Endothelial cell of umbilical vein (primary cell): ENCODE measurements around the gene ZBTB7C. TPM values are rescaled to one million over a fixed set of nuclear protein-coding genes. Genes with fewer than 3 reads are reported as not detected.

ENCODE experiments used
- BruUV-seq: library from RNA; stranded (reverse); fragments of 400-500 nt; replicated peaks from 2 replicates; lab custom pipeline; 2021; lab: Mats Ljungman, UMichigan
- CTCF ChIA-PET: fragments of 300-600, 350-600 bp; sonication (Branson Sonifier 250); formaldehyde crosslinking; loops from one replicate; lab custom pipeline; 2021; ENCODE audit warnings: antibody characterized with exemption, inconsistent platforms; lab: Charles Lee
- POLR2A ChIA-PET: fragments of 300-600, 350-600 bp; sonication (Branson Sonifier 250); formaldehyde crosslinking; loops from one replicate; lab custom pipeline; 2021; ENCODE audit warnings: antibody characterized with exemption, inconsistent platforms; lab: Charles Lee
- DNase-seq: peaks from one replicate; pipeline ENCODE4 v3.0.0-alpha.2; 2011; ENCODE audit warnings: low read depth, low spot score
- FAIRE-seq: peaks from 2 replicates; lab custom pipeline; 2011; peaks lifted over from hg19 to GRCh38; lab: Jason Lieb, UNC
- H2AFZ ChIP-seq: 2 replicates; pipeline ENCODE4 v1.6.0; 2012; ENCODE audit warnings: low read depth, low read length, control low read depth, inconsistent platforms
- H3K27ac ChIP-seq: 2 replicates; pipeline ENCODE4 v1.5.1; 2011; ENCODE audit warnings: low read depth, mild to moderate bottlenecking, control low read depth, low read length, moderate library complexity; ENCODE audit not compliant: insufficient read depth
- H3K27me3 ChIP-seq, 2 experiments: 2 replicates each; pipeline versions ENCODE4 v1.6.0 to v1.6.1; 2011; ENCODE audit warnings: low read length in 2 of 2, mixed read lengths in 1 of 2; ENCODE audit not compliant: control insufficient read depth in 2 of 2, insufficient read depth in 2 of 2
- H3K36me3 ChIP-seq, 2 experiments: 2 replicates in 1 of 2; 3 replicates in 1 of 2; pipeline ENCODE4 v1.5.1; 2011; ENCODE audit warnings: low read length in 2 of 2, mild to moderate bottlenecking in 1 of 2, moderate library complexity in 1 of 2; ENCODE audit not compliant: control insufficient read depth in 2 of 2, insufficient read depth in 2 of 2; ENCODE audit errors: extremely low read depth in 1 of 2
- H3K4me1 ChIP-seq: 3 replicates; pipeline ENCODE4 v1.5.1; 2011; ENCODE audit warnings: mild to moderate bottlenecking, low read length; ENCODE audit not compliant: control insufficient read depth, insufficient read depth; ENCODE audit errors: extremely low read depth
- H3K4me2 ChIP-seq: 2 replicates; pipeline ENCODE4 v1.6.1; 2011; ENCODE audit warnings: low read length, control low read depth, mixed read lengths; ENCODE audit not compliant: insufficient read depth
- H3K4me3 ChIP-seq, 3 experiments: fragments of 200-600 bp in 1 of 3; sonication (generic), shearing (Covaris generic) in 1 of 3; replicated peaks in 1 of 3; 2 replicates each; pipeline ENCODE4 v1.5.1; 2011 to 2016; ENCODE audit warnings: control low read depth in 3 of 3, low read length in 3 of 3, mild to moderate bottlenecking in 2 of 3, inconsistent platforms in 1 of 3, low read depth in 1 of 3, moderate library complexity in 1 of 3; ENCODE audit not compliant: insufficient read depth in 1 of 3
- H3K79me2 ChIP-seq: 2 replicates; pipeline ENCODE4 v1.6.0; 2012; ENCODE audit warnings: low read length, inconsistent platforms; ENCODE audit not compliant: control insufficient read depth, insufficient read depth
- H3K9ac ChIP-seq: replicated peaks from 2 replicates; pipeline ENCODE3; 2011; ENCODE audit warnings: low read length, control low read depth; ENCODE audit not compliant: insufficient read depth; ENCODE audit errors: extremely low read depth
- H3K9me1 ChIP-seq: replicated peaks from 3 replicates; pipeline ENCODE4 v1.6.0; 2011; ENCODE audit warnings: mild to moderate bottlenecking, low read length; ENCODE audit not compliant: control insufficient read depth, insufficient read depth; ENCODE audit errors: extremely low read depth
- H3K9me3 ChIP-seq: replicated peaks from 2 replicates; pipeline ENCODE4 v1.5.1; 2012; ENCODE audit warnings: low read length, inconsistent platforms; ENCODE audit not compliant: control insufficient read depth, insufficient read depth
- H4K20me1 ChIP-seq: replicated peaks from 2 replicates; pipeline ENCODE3; 2011; ENCODE audit warnings: mild to moderate bottlenecking, low read length; ENCODE audit not compliant: control insufficient read depth, insufficient read depth; ENCODE audit errors: extremely low read depth
- EZH2 ChIP-seq: IDR thresholded peaks from 2 replicates; pipeline ENCODE4 v1.6.1; 2012; ENCODE audit warnings: borderline replicate concordance, low read depth, mild to moderate bottlenecking, moderate library complexity, low read length, inconsistent platforms; ENCODE audit not compliant: severe bottlenecking
- FOS ChIP-seq: IDR thresholded peaks from 2 replicates; pipeline ENCODE4 v1.6.1; 2011; ENCODE audit warnings: mild to moderate bottlenecking, low read length, moderate library complexity, borderline replicate concordance; ENCODE audit not compliant: insufficient read depth
- GATA2 ChIP-seq: IDR thresholded peaks from 2 replicates; pipeline ENCODE4 v1.7.0; 2011; ENCODE audit warnings: low read depth, mild to moderate bottlenecking, moderate library complexity, mixed read lengths, low read length; ENCODE audit not compliant: insufficient read length, insufficient read depth
- JUN ChIP-seq: IDR thresholded peaks from 2 replicates; pipeline ENCODE4 v1.6.1; 2011; ENCODE audit warnings: borderline replicate concordance, low read depth; ENCODE audit not compliant: insufficient read length, insufficient read depth
- MAX ChIP-seq: IDR thresholded peaks from 2 replicates; pipeline ENCODE4 v1.6.1; 2011; ENCODE audit not compliant: insufficient read depth, insufficient read length
- MYC ChIP-seq: IDR thresholded peaks from one replicate; pipeline ENCODE4 v1.6.1; 2011; ENCODE audit warnings: mild to moderate bottlenecking, low read depth, low read length
- POLR2A ChIP-seq: IDR thresholded peaks from 2 replicates; pipeline ENCODE4 v1.6.1; 2012; ENCODE audit warnings: low read depth, mild to moderate bottlenecking, control low read depth, low read length
- POLR2AphosphoS5 ChIP-seq: IDR thresholded peaks from 2 replicates; pipeline ENCODE4 v1.6.1; 2012; ENCODE audit warnings: low read depth, mild to moderate bottlenecking, control low read depth, low read length, moderate library complexity; ENCODE audit not compliant: insufficient read depth
- dilution Hi-C: fragments of 300-500 bp; cut with MboI; formaldehyde crosslinking; loops from one replicate; pipeline ENCODE4 v1.15.0; 2019; ENCODE audit warnings: low sequenced_read_pairs; ENCODE audit not compliant: extremely low pct_ligation_motif_present
- intact Hi-C: fragments of 100-400 bp; cut with micrococcal nuclease; formaldehyde crosslinking; loops from one replicate; pipeline ENCODE4 v1.10.0; 2022
- polyA plus RNA-seq, 4 experiments: library from polyadenylated mRNA; depleted of rRNA in 3 of 4; stranded (reverse) in 3 of 4; unstranded in 1 of 4; fragments of >200 nt; gene quantifications; 2 replicates each; pipeline versions ENCODE4 v1.2.1 to v1.2.3, GENCODE V29; 2011 to 2012; ENCODE audit warnings: missing spikeins in 1 of 4
- total RNA-seq: library from RNA; stranded (reverse); gene quantifications from 2 replicates; pipeline ENCODE4 v1.2.3, GENCODE V29; 2021
- TF ChIP-seq, protein P1 (sequence below), 2 donors: IDR thresholded peaks; 1 replicate in 1 of 2; 2 replicates in 1 of 2; pipeline ENCODE4 v1.5.1; 2011; ENCODE audit warnings: low read length in 2 of 2, mild to moderate bottlenecking in 2 of 2, moderate library complexity in 2 of 2, control low read depth in 1 of 2, inconsistent platforms in 1 of 2, low read depth in 1 of 2; ENCODE audit not compliant: insufficient read depth in 1 of 2; ENCODE audit errors: extremely low read depth in 1 of 2

The ZBTB7C gene
- total and polyA plus RNA-seq, 2 donors (not counting 3 experiments of a cell fraction or from before 2014, with no cell fraction given): not detected

GRCh38 chr18:48317781-48318381 is 91.3 kb downstream of the ZBTB7C start:
- no peaks in the 10 kb centered on the region for H3K4me1 ChIP-seq
- no peak overlapping the region for H3K27ac ChIP-seq
- intact Hi-C loops (no loop called here), dilution Hi-C loops (no loop called here)
- no peaks in the 10 kb centered on the region for H3K27me3 ChIP-seq
- H3K4me3 ChIP-seq: no peak overlapping the region
- no peak overlapping the region for H3K9ac ChIP-seq
- no peaks in the 10 kb centered on the region for H3K79me2 ChIP-seq
- H4K20me1 ChIP-seq: no peaks in the 10 kb centered on the region
- no TSS peak for BruUV-seq
- H3K36me3 ChIP-seq: no peaks in the 10 kb centered on the region
- no peak for TF ChIP-seq EZH2
- TF ChIP-seq FOS: no peak
- TF ChIP-seq MAX: no peak
- TF ChIP-seq MYC: no peak
- no peak for TF ChIP-seq GATA2
- TF ChIP-seq, protein P1, sequence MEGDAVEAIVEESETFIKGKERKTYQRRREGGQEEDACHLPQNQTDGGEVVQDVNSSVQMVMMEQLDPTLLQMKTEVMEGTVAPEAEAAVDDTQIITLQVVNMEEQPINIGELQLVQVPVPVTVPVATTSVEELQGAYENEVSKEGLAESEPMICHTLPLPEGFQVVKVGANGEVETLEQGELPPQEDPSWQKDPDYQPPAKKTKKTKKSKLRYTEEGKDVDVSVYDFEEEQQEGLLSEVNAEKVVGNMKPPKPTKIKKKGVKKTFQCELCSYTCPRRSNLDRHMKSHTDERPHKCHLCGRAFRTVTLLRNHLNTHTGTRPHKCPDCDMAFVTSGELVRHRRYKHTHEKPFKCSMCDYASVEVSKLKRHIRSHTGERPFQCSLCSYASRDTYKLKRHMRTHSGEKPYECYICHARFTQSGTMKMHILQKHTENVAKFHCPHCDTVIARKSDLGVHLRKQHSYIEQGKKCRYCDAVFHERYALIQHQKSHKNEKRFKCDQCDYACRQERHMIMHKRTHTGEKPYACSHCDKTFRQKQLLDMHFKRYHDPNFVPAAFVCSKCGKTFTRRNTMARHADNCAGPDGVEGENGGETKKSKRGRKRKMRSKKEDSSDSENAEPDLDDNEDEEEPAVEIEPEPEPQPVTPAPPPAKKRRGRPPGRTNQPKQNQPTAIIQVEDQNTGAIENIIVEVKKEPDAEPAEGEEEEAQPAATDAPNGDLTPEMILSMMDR (IDR thresholded peaks at IDR 0.05; ENCODE audit: extremely low read depth in 1 of 2, insufficient read depth in 1 of 2, low read depth in 1 of 2, low read length in 2 of 2): no peak
- no peak for TF ChIP-seq POLR2A
- no peak for TF ChIP-seq JUN
- TF ChIP-seq POLR2AphosphoS5: no peak
- no peak overlapping the region for H3K4me2 ChIP-seq
- H3K9me1 ChIP-seq: no peaks in the 10 kb centered on the region
- ChIA-PET POLR2A (no interaction called here), CTCF (interaction anchor here (1.2 to 1.4 kb wide), 2 partner anchors 12 to 127 kb away, joined by 3 to 4 read pairs; no protein-coding TSS in a partner anchor)
- H3K9me3 ChIP-seq: no peaks in the 10 kb centered on the region
- no peak overlapping the region for H2AFZ ChIP-seq
- no peak for DNase-seq
- FAIRE-seq: no peak
